SU-DHL-6 (cell line): ENCODE data around the gene ALG11.

Experiments
- H2AFZ ChIP-seq: fragments of 200-600 bp; sonication (generic); 2 replicates; pipeline ENCODE4 v1.6.1; 2014; ENCODE audit warnings: low read depth, mild to moderate bottlenecking, moderate library complexity, mixed read lengths, antibody characterized with exemption, low read length; ENCODE audit not compliant: severe bottlenecking
- H3F3A ChIP-seq: fragments of 200-600 bp; shearing (Covaris generic); 2 replicates; pipeline ENCODE4 v1.6.0; 2016; ENCODE audit warnings: antibody characterized with exemption, mild to moderate bottlenecking; ENCODE audit not compliant: insufficient read depth
- H3K27ac ChIP-seq: fragments of 200-600 bp; sonication (generic); 2 replicates; pipeline ENCODE4 v1.5.1; 2016; ENCODE audit warnings: low read depth, mild to moderate bottlenecking, low read length, moderate library complexity, mixed read lengths
- H3K27me3 ChIP-seq: fragments of 200-600 bp; sonication (generic), shearing (Covaris generic); 2 replicates; pipeline ENCODE4 v1.6.0; 2014; ENCODE audit warnings: mild to moderate bottlenecking, low read length
- H3K36me3 ChIP-seq: fragments of 200-600 bp; sonication (generic); 2 replicates; pipeline ENCODE4 v1.6.1; 2014; ENCODE audit warnings: mild to moderate bottlenecking, low read length, mixed read lengths
- H3K4me2 ChIP-seq: fragments of 300-600, 200-600 bp; shearing (Covaris generic), sonication (generic); 2 replicates; pipeline ENCODE4 v1.6.0; 2014; ENCODE audit warnings: low read length, low read depth, mild to moderate bottlenecking; ENCODE audit not compliant: poor library complexity, severe bottlenecking
- H3K4me3 ChIP-seq: fragments of 200-600 bp; sonication (generic); 2 replicates; pipeline ENCODE4 v1.5.1; 2014; ENCODE audit warnings: antibody characterized with exemption, low read length, mild to moderate bottlenecking, mixed read lengths; ENCODE audit not compliant: insufficient read depth, poor library complexity, severe bottlenecking
- H3K79me2 ChIP-seq: fragments of 200-600 bp; sonication (generic); 2 replicates; pipeline ENCODE4 v1.6.1; 2014; ENCODE audit warnings: mild to moderate bottlenecking, low read length, moderate library complexity; ENCODE audit not compliant: insufficient read depth
- H3K9ac ChIP-seq: fragments of 200-600 bp; sonication (generic); 2 replicates; pipeline ENCODE4 v1.7.0; 2014; ENCODE audit warnings: mild to moderate bottlenecking, low read length
- H3K9me2 ChIP-seq: fragments of 200-600 bp; sonication (generic); replicated peaks from 2 replicates; pipeline ENCODE4 v1.6.1; 2014; ENCODE audit warnings: low read length; ENCODE audit not compliant: insufficient read depth
- H3K9me3 ChIP-seq: fragments of 200-600 bp; sonication (generic); 2 replicates; pipeline ENCODE4 v1.6.1; 2014; ENCODE audit warnings: low read length, mixed read lengths; ENCODE audit not compliant: insufficient read depth
- H4K20me1 ChIP-seq: fragments of 200-600 bp; sonication (generic); 2 replicates; pipeline ENCODE4 v1.6.1; 2014; ENCODE audit warnings: low read depth, mild to moderate bottlenecking, antibody characterized with exemption, low read length, moderate library complexity, mixed read lengths
- EZH2phosphoT487 ChIP-seq: fragments of 200-600 bp; sonication (generic), shearing (Covaris generic); conservative IDR thresholded peaks from 2 replicates; pipeline ENCODE4 v1.6.1; 2018; ENCODE audit warnings: mild to moderate bottlenecking, antibody characterized with exemption, low read length, moderate library complexity, mixed read lengths
- TF ChIP-seq, protein P1 (sequence below): fragments of 200-600 bp; sonication (generic); IDR thresholded peaks from one replicate; pipeline ENCODE4 v1.5.1; 2017; ENCODE audit warnings: antibody characterized with exemption, mild to moderate bottlenecking, low read length, moderate library complexity; ENCODE audit not compliant: insufficient read depth, poor library complexity, severe bottlenecking

The ALG11 gene

DNA sequence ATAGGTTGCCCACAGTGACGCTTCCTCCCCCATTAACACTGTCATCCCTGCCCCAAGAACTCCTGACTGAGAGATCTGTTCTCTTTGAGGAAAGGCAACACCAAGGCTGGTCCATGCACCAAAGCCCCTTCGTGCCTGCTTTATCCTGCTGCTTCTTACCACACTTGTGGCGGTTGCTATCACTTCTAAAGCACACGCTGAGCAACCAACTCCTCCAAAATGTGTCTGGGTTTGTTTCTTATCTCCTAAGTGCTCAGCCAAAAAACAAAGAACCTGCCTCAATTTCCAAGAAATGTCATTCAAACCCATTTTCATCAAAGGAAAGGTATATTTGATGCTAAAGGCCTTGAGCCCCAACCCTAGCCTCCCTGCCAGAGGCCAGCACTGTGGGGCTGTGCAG is 15.6 kb upstream of the ALG11 start:
- Histone ChIP-seq H3K4me3 (no peak overlapping the region), H3F3A (no peaks in the 10 kb centered on the region), H3K27me3 (no peaks in the 10 kb centered on the region), H3K9me3 (no peaks in the 10 kb centered on the region), H3K27ac (no peak overlapping the region), H2AFZ (no peak overlapping the region), H3K9ac (no peak overlapping the region), H4K20me1 (no peaks in the 10 kb centered on the region), H3K9me2 (no peaks in the 10 kb centered on the region), H3K4me2 (no peak overlapping the region), H3K79me2 (no peaks in the 10 kb centered on the region), H3K36me3 (no peaks in the 10 kb centered on the region)
- TF ChIP-seq, protein P1, sequence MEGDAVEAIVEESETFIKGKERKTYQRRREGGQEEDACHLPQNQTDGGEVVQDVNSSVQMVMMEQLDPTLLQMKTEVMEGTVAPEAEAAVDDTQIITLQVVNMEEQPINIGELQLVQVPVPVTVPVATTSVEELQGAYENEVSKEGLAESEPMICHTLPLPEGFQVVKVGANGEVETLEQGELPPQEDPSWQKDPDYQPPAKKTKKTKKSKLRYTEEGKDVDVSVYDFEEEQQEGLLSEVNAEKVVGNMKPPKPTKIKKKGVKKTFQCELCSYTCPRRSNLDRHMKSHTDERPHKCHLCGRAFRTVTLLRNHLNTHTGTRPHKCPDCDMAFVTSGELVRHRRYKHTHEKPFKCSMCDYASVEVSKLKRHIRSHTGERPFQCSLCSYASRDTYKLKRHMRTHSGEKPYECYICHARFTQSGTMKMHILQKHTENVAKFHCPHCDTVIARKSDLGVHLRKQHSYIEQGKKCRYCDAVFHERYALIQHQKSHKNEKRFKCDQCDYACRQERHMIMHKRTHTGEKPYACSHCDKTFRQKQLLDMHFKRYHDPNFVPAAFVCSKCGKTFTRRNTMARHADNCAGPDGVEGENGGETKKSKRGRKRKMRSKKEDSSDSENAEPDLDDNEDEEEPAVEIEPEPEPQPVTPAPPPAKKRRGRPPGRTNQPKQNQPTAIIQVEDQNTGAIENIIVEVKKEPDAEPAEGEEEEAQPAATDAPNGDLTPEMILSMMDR: no peak
- TF ChIP-seq EZH2phosphoT487: no peak

DNA sequence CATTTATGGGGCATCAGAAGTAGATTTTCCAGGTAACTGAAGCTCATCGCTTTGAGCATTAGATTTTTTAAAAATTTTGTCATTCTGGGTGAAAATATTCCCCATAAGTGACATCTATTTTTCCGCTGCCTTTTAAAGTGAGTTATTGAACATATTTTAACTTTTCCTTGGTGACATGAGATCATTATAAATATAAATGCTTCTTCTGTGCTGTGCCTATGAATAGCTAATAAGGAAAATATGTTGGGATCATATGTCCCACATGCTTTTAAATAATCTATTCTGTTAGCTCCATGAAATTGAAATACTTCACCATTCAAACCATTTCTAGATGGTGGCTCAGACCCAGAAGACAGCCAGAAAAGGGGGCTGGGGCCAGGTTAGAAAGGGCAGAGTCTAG is 15.0 kb upstream of the ALG11 start:
- H3K27me3 ChIP-seq: no peaks in the 10 kb centered on the region
- H3K27ac ChIP-seq: no peak overlapping the region
- no peak overlapping the region for H2AFZ ChIP-seq
- no peaks in the 10 kb centered on the region for H3K9me3 ChIP-seq
- H3K36me3 ChIP-seq: no peaks in the 10 kb centered on the region
- H3F3A ChIP-seq: no peaks in the 10 kb centered on the region
- H3K79me2 ChIP-seq: no peaks in the 10 kb centered on the region
- TF ChIP-seq EZH2phosphoT487: no peak
- TF ChIP-seq, protein P1: no peak
- H3K9ac ChIP-seq: no peak overlapping the region
- no peaks in the 10 kb centered on the region for H4K20me1 ChIP-seq
- no peak overlapping the region for H3K4me3 ChIP-seq
- H3K4me2 ChIP-seq: no peak overlapping the region
- H3K9me2 ChIP-seq: no peaks in the 10 kb centered on the region

DNA sequence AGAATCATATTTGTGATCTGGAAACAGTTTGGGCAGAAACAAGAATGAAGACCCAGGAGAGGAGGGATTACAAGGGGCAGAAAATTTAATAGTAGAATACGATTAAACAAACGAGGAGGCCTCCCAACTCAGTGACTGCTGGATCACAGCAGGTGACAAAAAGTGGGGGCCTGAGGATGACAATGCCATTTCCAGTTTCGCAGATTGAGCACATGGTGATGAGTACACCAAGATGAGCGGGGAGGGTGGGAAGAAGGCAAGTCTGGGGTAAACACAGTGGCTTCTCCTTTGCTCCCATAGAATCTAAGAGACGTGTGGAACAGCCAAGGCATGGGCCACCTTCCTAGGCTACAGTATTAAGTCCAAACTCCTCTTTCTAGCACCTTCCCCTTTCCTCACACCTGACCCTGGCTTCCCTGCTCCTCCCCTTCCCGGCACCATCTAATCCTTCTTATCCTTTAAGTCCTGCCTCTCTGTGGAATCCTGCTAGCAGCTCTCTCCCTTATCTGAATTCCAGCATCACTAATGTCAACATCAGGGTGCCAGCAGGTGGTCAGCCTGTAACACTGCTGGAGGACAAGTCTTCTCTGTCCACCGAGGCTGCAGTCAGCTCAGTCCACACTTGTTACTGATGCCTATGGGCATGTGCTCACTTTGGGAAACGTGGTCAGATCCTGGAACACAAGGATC is 14.4 kb upstream of the ALG11 start:
- Histone ChIP-seq H3K9ac (no peak overlapping the region), H3K4me2 (no peak overlapping the region), H3K4me3 (no peak overlapping the region), H3K9me3 (no peaks in the 10 kb centered on the region), H3K27ac (no peak overlapping the region), H4K20me1 (no peaks in the 10 kb centered on the region), H3K79me2 (no peaks in the 10 kb centered on the region), H3K9me2 (no peaks in the 10 kb centered on the region), H3K27me3 (no peaks in the 10 kb centered on the region), H3K36me3 (no peaks in the 10 kb centered on the region), H2AFZ (no peak overlapping the region), H3F3A (no peaks in the 10 kb centered on the region)
- TF ChIP-seq, protein P1: no peak
- TF ChIP-seq EZH2phosphoT487: no peak
